Keratinocyte (primary cell): ENCODE measurements around the gene SHOC1.

ENCODE experiments used
- EZH2 ChIP-seq: IDR thresholded peaks from one replicate; pipeline ENCODE4 v1.6.1; 2012; ENCODE audit warnings: inconsistent platforms, mild to moderate bottlenecking, low read length, moderate library complexity
- TF ChIP-seq, protein P1 (sequence below), 3 experiments: IDR thresholded peaks in 1 of 3; conservative IDR thresholded peaks in 1 of 3; optimal IDR thresholded peaks in 1 of 3; 2 replicates in 2 of 3; 3 replicates in 1 of 3; pipeline versions ENCODE3 to v1.5.1; 2011; ENCODE audit warnings: low read length in 3 of 3, mild to moderate bottlenecking in 3 of 3, moderate library complexity in 2 of 3, control low read depth in 1 of 3, inconsistent platforms in 1 of 3; ENCODE audit not compliant: insufficient read depth in 2 of 3; ENCODE audit errors: extremely low read depth in 1 of 3

DNA sequence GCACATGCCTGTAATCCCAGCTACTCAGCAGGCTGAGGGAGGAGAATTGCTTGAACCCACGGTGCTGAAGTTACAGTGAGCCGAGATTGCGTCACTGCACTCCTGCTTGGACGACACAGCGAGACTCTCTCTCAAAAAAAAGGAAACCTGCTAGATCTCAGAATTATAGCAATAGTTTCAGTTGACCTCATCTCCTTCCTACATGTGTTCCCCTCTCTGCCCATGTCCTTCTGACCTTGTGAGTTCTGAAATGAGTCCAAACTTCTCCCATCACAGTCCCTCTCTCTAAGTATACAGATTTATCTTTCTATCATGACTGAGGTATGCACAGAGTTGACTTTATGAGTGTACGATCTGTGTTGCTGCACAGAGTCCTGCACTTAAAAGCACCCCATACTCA, 44.6 kb upstream of the SHOC1 start:
- TF ChIP-seq EZH2 = no peak
- TF ChIP-seq, protein P1, sequence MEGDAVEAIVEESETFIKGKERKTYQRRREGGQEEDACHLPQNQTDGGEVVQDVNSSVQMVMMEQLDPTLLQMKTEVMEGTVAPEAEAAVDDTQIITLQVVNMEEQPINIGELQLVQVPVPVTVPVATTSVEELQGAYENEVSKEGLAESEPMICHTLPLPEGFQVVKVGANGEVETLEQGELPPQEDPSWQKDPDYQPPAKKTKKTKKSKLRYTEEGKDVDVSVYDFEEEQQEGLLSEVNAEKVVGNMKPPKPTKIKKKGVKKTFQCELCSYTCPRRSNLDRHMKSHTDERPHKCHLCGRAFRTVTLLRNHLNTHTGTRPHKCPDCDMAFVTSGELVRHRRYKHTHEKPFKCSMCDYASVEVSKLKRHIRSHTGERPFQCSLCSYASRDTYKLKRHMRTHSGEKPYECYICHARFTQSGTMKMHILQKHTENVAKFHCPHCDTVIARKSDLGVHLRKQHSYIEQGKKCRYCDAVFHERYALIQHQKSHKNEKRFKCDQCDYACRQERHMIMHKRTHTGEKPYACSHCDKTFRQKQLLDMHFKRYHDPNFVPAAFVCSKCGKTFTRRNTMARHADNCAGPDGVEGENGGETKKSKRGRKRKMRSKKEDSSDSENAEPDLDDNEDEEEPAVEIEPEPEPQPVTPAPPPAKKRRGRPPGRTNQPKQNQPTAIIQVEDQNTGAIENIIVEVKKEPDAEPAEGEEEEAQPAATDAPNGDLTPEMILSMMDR (optimal IDR thresholded peaks at IDR 0.05 in 1 of 3, IDR thresholded peaks at IDR 0.05 in 1 of 3, conservative IDR thresholded peaks at IDR 0.05 in 1 of 3; ENCODE audit: extremely low read depth in 1 of 3, insufficient read depth in 2 of 3, low read length in 3 of 3) = no peak
